GM19324 (cell line): ENCODE results near the gene RSRC1.
"Not testable (repeated sequence)": the region's sequence is repeated elsewhere in the genome, so short reads cannot be mapped to it uniquely, and the experiment has no call there.

ENCODE experiments used
- ATAC-seq: cut with Tn5 transposase; IDR thresholded peaks from one replicate; pipeline ENCODE4 v1.9.1; 2021; ENCODE audit warnings: mild to moderate bottlenecking, moderate library complexity; ENCODE audit not compliant: unreplicated experiment, low FRiP score

RSRC1 gene

GRCh38 chr3:158121295-158121694 is 11.4 kb downstream of the RSRC1 start:
- ATAC-seq: no peak

GRCh38 chr3:158122721-158123120 is 12.8 kb downstream of the RSRC1 start:
- ATAC-seq: not testable (repeated sequence)

GRCh38 chr3:158127250-158128219 is 17.6 kb downstream of the RSRC1 start:
- no peak for ATAC-seq

- no peak for ATAC-seq
These were observed 18.9 kb downstream of the RSRC1 start for GRCh38 chr3:158128755-158129154.

GRCh38 chr3:158134363-158134762 is 24.5 kb downstream of the RSRC1 start:
- ATAC-seq: no peak

GRCh38 chr3:158140396-158140795 is 30.5 kb downstream of the RSRC1 start:
- no peak for ATAC-seq

- ATAC-seq: no peak
These were observed 38.3 kb downstream of the RSRC1 start for GRCh38 chr3:158148218-158148617.

GRCh38 chr3:158152186-158152585 is 42.3 kb downstream of the RSRC1 start:
- no peak for ATAC-seq

- no peak for ATAC-seq
These were observed 49.1 kb downstream of the RSRC1 start for GRCh38 chr3:158158969-158159368.

- ATAC-seq: no peak
These were observed 49.8 kb downstream of the RSRC1 start for GRCh38 chr3:158159714-158160113.

GRCh38 chr3:158160958-158161357 is 51.1 kb downstream of the RSRC1 start:
- ATAC-seq: no peak

- ATAC-seq: no peak
These were observed 55.3 kb downstream of the RSRC1 start for GRCh38 chr3:158165141-158165655.

- no peak for ATAC-seq
These were observed 55.8 kb downstream of the RSRC1 start for GRCh38 chr3:158165730-158166129.

- ATAC-seq: no peak
These were observed 56.3 kb downstream of the RSRC1 start for GRCh38 chr3:158166223-158166622.

- ATAC-seq: no peak
These were observed 58.1 kb downstream of the RSRC1 start for GRCh38 chr3:158167737-158168557.

GRCh38 chr3:158169091-158169491 is 59.2 kb downstream of the RSRC1 start:
- no peak for ATAC-seq

- no peak for ATAC-seq
These were observed 71.2 kb downstream of the RSRC1 start for GRCh38 chr3:158181096-158181495.

GRCh38 chr3:158185711-158186110 is 75.8 kb downstream of the RSRC1 start:
- no peak for ATAC-seq

- ATAC-seq: no peak
These were observed 91.1 kb downstream of the RSRC1 start for GRCh38 chr3:158200955-158201354.

GRCh38 chr3:158205324-158205723 is 95.4 kb downstream of the RSRC1 start:
- no peak for ATAC-seq

- ATAC-seq: peak; percentile 91
These were observed 96.1 kb downstream of the RSRC1 start for GRCh38 chr3:158205994-158206393.
